ENCODE results near the gene FLRT2. TPM values are rescaled to one million over a fixed set of nuclear protein-coding genes. Genes with fewer than 3 reads are reported as not detected.
A peak's percentile ranks its signal among the peaks of the same experiment; 100 is the strongest.

Gene FLRT2
- total and polyA plus RNA-seq, 2 of the 4 experiments (the other 2 are of a cell fraction): 10.2 to 13.1 TPM

DNA sequence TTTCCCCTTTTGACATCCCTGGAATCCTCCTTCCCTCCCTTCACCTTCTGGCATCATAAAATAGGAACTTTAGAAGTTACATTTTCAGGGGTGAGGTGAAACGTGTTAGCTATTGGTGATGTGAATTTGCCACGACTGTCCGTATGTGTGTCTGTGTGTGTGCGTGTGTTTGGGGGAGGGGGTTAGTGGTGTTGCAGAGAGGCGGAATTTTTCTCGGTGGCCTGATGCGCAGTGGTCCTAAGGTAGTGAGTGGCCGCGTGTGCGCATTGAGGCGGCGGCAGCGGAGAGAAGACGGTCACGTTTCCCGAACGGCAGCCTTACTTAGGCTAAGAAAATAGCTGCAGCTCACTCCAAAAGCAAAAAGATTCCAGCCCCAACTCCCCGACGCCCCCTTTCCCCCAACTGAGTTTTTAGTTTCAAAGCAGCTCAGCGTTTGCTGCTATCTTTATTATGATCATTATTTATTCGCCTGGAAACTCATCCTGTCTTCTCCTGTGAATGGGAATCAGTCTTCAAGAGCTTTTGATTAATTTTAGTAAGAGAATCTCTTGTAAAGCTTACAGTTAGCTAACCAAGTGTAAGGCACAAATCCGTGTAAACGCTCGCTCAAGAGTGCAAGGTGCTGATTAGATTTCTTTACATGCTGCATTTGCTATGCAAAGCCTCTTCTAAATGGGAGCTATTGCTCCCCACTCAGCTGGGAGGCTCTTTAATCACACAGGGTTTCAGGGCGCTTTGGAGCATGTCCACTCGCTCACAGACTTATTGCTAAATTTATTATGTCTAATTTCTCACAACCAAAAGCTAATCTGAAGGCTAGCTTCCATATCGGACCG lies 4.7 kb downstream of the FLRT2 start:
- intact Hi-C loops (cut with micrococcal nuclease): loop anchor here (2.0 to 10.0 kb wide), 6 partner anchors 78 to 1800 kb away; no protein-coding TSS in a partner anchor
- peaks cover 7 to 29% of the 10 kb centered on the region in 2 experiments for H3K79me1 ChIP-seq (ENCODE audit: low read depth in 1 of 2, low read length in 2 of 2)
- peak overlapping the region; percentile 67 for H3K4me3 ChIP-seq (ENCODE audit: insufficient read depth, low read depth, low read length)
- H2BK120ac ChIP-seq (ENCODE audit: low read depth, low read length): peak overlapping the region; percentile 44; the same call in 1 of the 2 replicates
- ChIA-PET CTCF (interaction anchor here (0.5 to 0.9 kb wide), 4 partner anchors 42 to 1755 kb away, joined by 3 to 5 read pairs (median 3); no protein-coding TSS in a partner anchor), POLR2A (ENCODE audit: unreplicated experiment) (no interaction called here)
- peaks cover 3% of the 10 kb centered on the region; the same call in 1 of the 2 replicates for H4K20me1 ChIP-seq (ENCODE audit: insufficient read depth, low read length)
- H4K5ac ChIP-seq (ENCODE audit: low read depth, low read length): no peak overlapping the region
- H2BK5ac ChIP-seq (ENCODE audit: low read depth, low read length, poor library complexity, severe bottlenecking): no peak overlapping the region
- TF ChIP-seq BHLHE40 (IDR thresholded peaks at IDR 0.05; ENCODE audit: low read depth, low read length) (peak; percentile 49; the same call in 1 of the 2 replicates), NFE2L2 (IDR thresholded peaks at IDR 0.05; ENCODE audit: low read depth, low read length) (no peak)
- 3% methylated on average over 5 of the region's 28 CpGs; no CpG with 5 or more reads in 1 of the 2 experiments for WGBS, 2 experiments (ENCODE audit: extremely low coverage in 2 of 2, insufficient read length in 1 of 2)
- H2AK9ac ChIP-seq (replicated peaks; ENCODE audit: low read depth, low read length, poor library complexity): peak overlapping the region; percentile 20
- no peaks in the 10 kb centered on the region; the same call in 1 of the 2 replicates for H3K4me1 ChIP-seq (ENCODE audit: control insufficient read depth, insufficient read depth, low read length)
- ATAC-seq (ENCODE audit: low read depth): no peak
- 0 out of 2 replicates have a peak overlapping the region, but pooled peaks have one; percentile 51 for H4K91ac ChIP-seq (ENCODE audit: insufficient read depth, low read depth, low read length)
- peak overlapping the region; percentile 85 for H3K14ac ChIP-seq (replicated peaks; ENCODE audit: low read depth, low read length)
- peak overlapping the region; percentile 34 for H3K18ac ChIP-seq (ENCODE audit: low read depth, low read length)
- H3K27ac ChIP-seq (ENCODE audit: insufficient read depth, low read length): 0 out of 2 replicates have a peak overlapping the region, but pooled peaks have one; percentile 4
- H3K9me3 ChIP-seq (ENCODE audit: control insufficient read depth, insufficient read depth, low read length): no peaks in the 10 kb centered on the region
- peak overlapping the region; percentile 69 for H3K9ac ChIP-seq (ENCODE audit: low read depth, low read length)
- no peak overlapping the region for H2BK20ac ChIP-seq (ENCODE audit: low read depth, low read length)
- no peaks in the 10 kb centered on the region for H3K9me1 ChIP-seq (ENCODE audit: insufficient read depth, low read length)
- in situ Hi-C loops (cut with MboI; ENCODE audit: low sequenced_read_pairs): loop anchor here (25.0 kb wide), 1 partner anchor 503 kb away; no protein-coding TSS in a partner anchor
- DNase-seq: peak; percentile 24
- peak overlapping the region; percentile 88 for H3K4me2 ChIP-seq (ENCODE audit: low read depth, low read length)
- H3K4ac ChIP-seq (ENCODE audit: low read depth, low read length): peak overlapping the region; percentile 44; the same call in 1 of the 2 replicates
- peak overlapping the region; percentile 80 for H2AFZ ChIP-seq (replicated peaks; ENCODE audit: low read length, poor library complexity)
- no TSS peak for BruUV-seq (replicated peaks)
- H3K36me3 ChIP-seq (ENCODE audit: control insufficient read depth, insufficient read depth, low read length): no peaks in the 10 kb centered on the region
- H3K56ac ChIP-seq (ENCODE audit: extremely low read depth, insufficient read depth, low read length): peak overlapping the region; percentile 60
- no peak overlapping the region for H2BK15ac ChIP-seq (ENCODE audit: low read depth, low read length)
- H3K27me3 ChIP-seq (ENCODE audit: control insufficient read depth, insufficient read depth, low read length): no peaks in the 10 kb centered on the region
- H2AK5ac ChIP-seq (ENCODE audit: low read depth, low read length): no peak overlapping the region; the same call in 1 of the 2 replicates
- H4K8ac ChIP-seq (ENCODE audit: low read depth in 2 of 2, low read length in 2 of 2): peak overlapping the region in 1 of 2 experiments; percentile 44; a peak in 1 of 4 replicates
- dilution Hi-C loops (cut with HindIII; ENCODE audit: low sequenced_read_pairs, unreplicated experiment): no loop called here
- H3K23ac ChIP-seq (ENCODE audit: low read depth, low read length): peak overlapping the region; percentile 86
